Measurements from ENCODE around the gene IFT81. TPM values are rescaled to one million over a fixed set of nuclear protein-coding genes. Genes with fewer than 3 reads are reported as not detected.

IFT81 gene
- total and polyA plus RNA-seq, 2 experiments from 2014 or later, result 17.5 to 22.3 TPM

DNA sequence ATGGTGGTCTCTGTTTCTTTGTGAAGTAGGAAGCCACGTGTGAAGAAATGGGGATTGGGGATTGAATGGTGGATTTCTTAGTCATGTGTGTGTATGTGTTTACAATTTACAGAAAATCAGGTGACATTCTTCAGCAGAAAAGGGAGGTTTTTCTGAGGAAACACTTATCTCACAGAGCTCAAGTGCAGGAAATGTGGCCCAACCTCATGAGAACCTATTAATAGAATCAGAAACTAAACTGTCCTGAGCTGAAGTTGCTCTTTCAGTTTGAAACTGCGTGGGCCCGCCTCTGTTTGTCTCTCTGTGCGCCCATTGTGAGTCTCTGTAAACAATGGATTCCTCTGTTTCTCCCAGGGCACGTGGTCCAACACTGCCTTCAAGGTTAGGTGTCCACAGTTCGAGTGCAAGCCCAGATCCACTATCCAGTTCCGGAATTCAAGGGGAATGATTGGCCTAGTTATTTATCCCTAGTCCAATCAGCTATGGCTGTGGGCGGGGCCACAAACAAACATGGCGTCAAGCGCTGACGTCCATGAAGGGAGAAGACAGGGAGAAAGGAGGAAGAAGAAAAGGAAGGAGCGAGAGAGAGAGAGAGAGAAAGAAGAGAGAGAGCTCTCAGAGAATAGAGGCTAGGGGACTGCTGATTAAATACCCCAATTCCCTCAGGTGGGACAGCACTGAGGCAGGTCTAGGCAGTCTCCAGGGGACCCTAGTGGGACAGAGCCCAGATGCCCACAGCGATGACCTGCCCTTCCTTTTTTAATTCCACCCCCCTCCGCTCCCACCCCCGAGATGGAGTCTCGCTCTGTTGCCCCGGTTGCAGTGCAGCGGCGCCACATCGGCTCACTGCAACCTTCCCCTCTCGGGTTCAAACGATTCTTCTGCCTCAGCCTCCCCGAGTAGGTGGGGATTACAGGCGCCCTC, 44.4 kb upstream of the IFT81 start:
- Mint-ChIP-seq H3K9me3 (no peaks in the 10 kb centered on the region), H3K4me1 (no peaks in the 10 kb centered on the region), H3K4me3 (no peak overlapping the region), H3K27ac (no peak overlapping the region), H3K36me3 (ENCODE audit: low read depth) (no peaks in the 10 kb centered on the region), H3K27me3 (ENCODE audit: insufficient read depth, low read depth, poor library complexity) (no peaks in the 10 kb centered on the region)
- Histone ChIP-seq H3K9me2 (ENCODE audit: insufficient read depth) (0 out of 2 replicates have a peak, but pooled peaks cover 6% of the 10 kb centered on the region), H3K36me3 (ENCODE audit: insufficient read depth) (no peaks in the 10 kb centered on the region), H2AFZ (peak overlapping the region; percentile 96), H3F3A (replicated peaks; ENCODE audit: low read depth) (no peaks in the 10 kb centered on the region), H4K20me1 (replicated peaks; ENCODE audit: insufficient read depth) (no peaks in the 10 kb centered on the region), H3K4me3 (no peak overlapping the region), H3K4me1 (ENCODE audit: insufficient read depth) (no peaks in the 10 kb centered on the region), H3K79me2 (replicated peaks; ENCODE audit: insufficient read depth) (no peaks in the 10 kb centered on the region), H3K4me2 (no peak overlapping the region), H3K27me3 (ENCODE audit: insufficient read depth) (no peaks in the 10 kb centered on the region), H3K27ac (ENCODE audit: low read depth) (no peak overlapping the region)
- DNase-seq (ENCODE audit: low spot score), result peak; percentile 28
- no peak; the same call in 2 of the 3 replicates for ATAC-seq
- no peak for TF ChIP-seq REST (IDR thresholded peaks at IDR 0.05; ENCODE audit: unreplicated experiment)
- TF ChIP-seq, protein P1, sequence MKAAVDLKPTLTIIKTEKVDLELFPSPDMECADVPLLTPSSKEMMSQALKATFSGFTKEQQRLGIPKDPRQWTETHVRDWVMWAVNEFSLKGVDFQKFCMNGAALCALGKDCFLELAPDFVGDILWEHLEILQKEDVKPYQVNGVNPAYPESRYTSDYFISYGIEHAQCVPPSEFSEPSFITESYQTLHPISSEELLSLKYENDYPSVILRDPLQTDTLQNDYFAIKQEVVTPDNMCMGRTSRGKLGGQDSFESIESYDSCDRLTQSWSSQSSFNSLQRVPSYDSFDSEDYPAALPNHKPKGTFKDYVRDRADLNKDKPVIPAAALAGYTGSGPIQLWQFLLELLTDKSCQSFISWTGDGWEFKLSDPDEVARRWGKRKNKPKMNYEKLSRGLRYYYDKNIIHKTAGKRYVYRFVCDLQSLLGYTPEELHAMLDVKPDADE (IDR thresholded peaks at IDR 0.05), result no peak
- no peak for TF ChIP-seq EZH2phosphoT487 (IDR thresholded peaks at IDR 0.05; ENCODE audit: unreplicated experiment)
- no peak for TF ChIP-seq ZNF331 (CRISPR knock-in tag; IDR thresholded peaks at IDR 0.05; ENCODE audit: low read depth)
- no peak for TF ChIP-seq ZNF114 (CRISPR knock-in tag; IDR thresholded peaks at IDR 0.05)
- no peak for TF ChIP-seq EZH2 (IDR thresholded peaks at IDR 0.05; ENCODE audit: low read depth, unreplicated experiment)
- TF ChIP-seq JUNB (IDR thresholded peaks at IDR 0.05; ENCODE audit: unreplicated experiment), result no peak
- no peak for TF ChIP-seq NANOG (IDR thresholded peaks at IDR 0.05; ENCODE audit: borderline replicate concordance)
- TF ChIP-seq CTCF (conservative IDR thresholded peaks at IDR 0.05; ENCODE audit: low read depth in 2 of 2), result no peak

All from GM23338 (cell line).